ENCODE data around the gene GAPDHS. TPM values are rescaled to one million over a fixed set of nuclear protein-coding genes. Genes with fewer than 3 reads are reported as not detected.

GAPDHS gene
- total RNA-seq, 1 donor from 2014 or later = not detected

GRCh38 chr19:35563207-35563829 lies 30.1 kb downstream of the GAPDHS start, which contains the start of gene ATP4A:
TSS of gene ATP4A (minus strand) at chr19:35563658. CDS start at chr19:35563629, 29 bp downstream.
- DNase-seq (ENCODE audit: low spot score) = no peak
- intact Hi-C loops (cut with DNase I) = no loop called here
- no peak for ATAC-seq

- ATAC-seq (no peak), DNase-seq (ENCODE audit: low spot score) (no peak)
- intact Hi-C loops (cut with DNase I) = no loop called here
Measured at GRCh38 chr19:35565016-35565856, 32.0 kb downstream of the GAPDHS start.

- intact Hi-C loops (cut with DNase I) = no loop called here
- DNase-seq (ENCODE audit: low spot score) = no peak
Measured at GRCh38 chr19:35566738-35567137, 33.5 kb downstream of the GAPDHS start.

GRCh38 chr19:35569281-35569781 lies 36.1 kb downstream of the GAPDHS start:
- no peak for DNase-seq (ENCODE audit: low spot score)
- ATAC-seq = no peak

More at GRCh38 chr19:35566738-35567137, 33.5 kb downstream of the GAPDHS start:
- no peak for ATAC-seq

GRCh38 chr19:35571406-35571965 lies 38.2 kb downstream of the GAPDHS start:
- intact Hi-C loops (cut with DNase I) = no loop called here
- DNase-seq (ENCODE audit: low spot score) = no peak
- ATAC-seq = no peak

More at GRCh38 chr19:35569281-35569781, 36.1 kb downstream of the GAPDHS start:
- intact Hi-C loops (cut with DNase I) = no loop called here

GRCh38 chr19:35577918-35578317 lies 44.7 kb downstream of the GAPDHS start:
- DNase-seq (ENCODE audit: low spot score) (no peak), ATAC-seq (no peak)
- intact Hi-C loops (cut with DNase I) = no loop called here

GRCh38 chr19:35578707-35579106 lies 45.5 kb downstream of the GAPDHS start:
- intact Hi-C loops (cut with DNase I) = no loop called here
- DNase-seq (ENCODE audit: low spot score) (no peak), ATAC-seq (no peak)

GRCh38 chr19:35582760-35583159 lies 49.5 kb downstream of the GAPDHS start:
- ATAC-seq = no peak
- intact Hi-C loops (cut with DNase I) = no loop called here
- no peak for DNase-seq (ENCODE audit: low spot score)

GRCh38 chr19:35585848-35586247 lies 52.6 kb downstream of the GAPDHS start, which contains the start of gene PMIS2:
TSS of gene PMIS2 (plus strand) at chr19:35586173. CDS start at chr19:35586260, 87 bp downstream.
- DNase-seq (ENCODE audit: low spot score) (no peak), ATAC-seq (no peak)
- intact Hi-C loops (cut with DNase I) = no loop called here

GRCh38 chr19:35587321-35587720 lies 54.1 kb downstream of the GAPDHS start:
- intact Hi-C loops (cut with DNase I) = no loop called here
- DNase-seq (ENCODE audit: low spot score) = no peak
- no peak for ATAC-seq

- intact Hi-C loops (cut with DNase I) = no loop called here
- DNase-seq (ENCODE audit: low spot score) = no peak
- ATAC-seq = no peak
Measured at GRCh38 chr19:35590875-35591274, 57.6 kb downstream of the GAPDHS start.

GRCh38 chr19:35592226-35592625 lies 59.0 kb downstream of the GAPDHS start:
- DNase-seq (ENCODE audit: low spot score) = no peak
- no peak for ATAC-seq
- intact Hi-C loops (cut with DNase I) = no loop called here

Other genes with a start within 250 kb of the GAPDHS start
- 82.2 TPM for gene MAG, start 241.3 kb upstream of the GAPDHS start, total RNA-seq
- gene CD22, start 204.3 kb upstream of the GAPDHS start, total RNA-seq = 23.8 TPM
- not detected for gene FFAR1, start 185.6 kb upstream of the GAPDHS start, total RNA-seq
- gene FFAR3, start 175.0 kb upstream of the GAPDHS start, total RNA-seq = 0.76 TPM
- gene GPR42, start 162.4 kb upstream of the GAPDHS start, total RNA-seq = 0.58 TPM
- gene FFAR2, start 85.2 kb upstream of the GAPDHS start, total RNA-seq = 4.5 TPM
- not detected for gene KRTDAP, start 43.0 kb upstream of the GAPDHS start, total RNA-seq
- gene DMKN, start 19.8 kb upstream of the GAPDHS start, total RNA-seq = 26.5 TPM
- gene SBSN, start 5.1 kb upstream of the GAPDHS start, total RNA-seq = not detected
- gene TMEM147, start 12.2 kb downstream of the GAPDHS start, total RNA-seq = 53.9 TPM
- gene ATP4A, start 30.2 kb downstream of the GAPDHS start, total RNA-seq = not detected
- not detected for gene PMIS2, start 52.7 kb downstream of the GAPDHS start, total RNA-seq
- gene HAUS5, start 79.3 kb downstream of the GAPDHS start, total RNA-seq = 13.5 TPM
- 56.7 TPM for gene RBM42, start 95.6 kb downstream of the GAPDHS start, total RNA-seq
- 1.2 TPM for gene ETV2, start 108.3 kb downstream of the GAPDHS start, total RNA-seq
- gene COX6B1, start 114.9 kb downstream of the GAPDHS start, total RNA-seq = 211 TPM
- gene UPK1A, start 133.1 kb downstream of the GAPDHS start, total RNA-seq = not detected
- 0.18 TPM for gene ZBTB32, start 171.1 kb downstream of the GAPDHS start, total RNA-seq
- 41.1 TPM for gene KMT2B, start 184.5 kb downstream of the GAPDHS start, total RNA-seq
- 10.8 TPM for gene IGFLR1, start 209.0 kb downstream of the GAPDHS start, total RNA-seq
- gene U2AF1L4, start 212.0 kb downstream of the GAPDHS start, total RNA-seq = 22.9 TPM
- gene PSENEN, start 212.2 kb downstream of the GAPDHS start, total RNA-seq = 45.6 TPM
- gene LIN37, start 215.1 kb downstream of the GAPDHS start, total RNA-seq = 12.3 TPM
- gene HSPB6, start 223.6 kb downstream of the GAPDHS start, total RNA-seq = 79.7 TPM
- gene PROSER3, start 224.7 kb downstream of the GAPDHS start, total RNA-seq = 29.4 TPM
- 26.8 TPM for gene ARHGAP33, start 242.1 kb downstream of the GAPDHS start, total RNA-seq

Measured in sciatic nerve (tissue), 2 donors.